K562 (cell line): ENCODE measurements around the gene ANKRD31. TPM values are rescaled to one million over a fixed set of nuclear protein-coding genes. Genes with fewer than 3 reads are reported as not detected.

Experiments used
- KLF1 ChIP-seq: fragments of 450-650 bp; IDR thresholded peaks from 2 replicates; pipeline ENCODE4 v1.6.1; 2016; ENCODE audit warnings: missing genetic modification characterization, missing compliant biosample characterization
- RBBP5 ChIP-seq: fragments of 200-600 bp; sonication (generic); IDR thresholded peaks from 2 replicates; pipeline ENCODE4 v1.6.1; 2012; ENCODE audit warnings: borderline replicate concordance, mild to moderate bottlenecking, low read length, control low read depth, inconsistent platforms; ENCODE audit not compliant: insufficient read depth, poor library complexity, severe bottlenecking
- SP1 ChIP-seq: sonication (generic); formaldehyde crosslinking; IDR thresholded peaks from 2 replicates; pipeline ENCODE4 v1.8.1; 2022; ENCODE audit warnings: mild to moderate bottlenecking, missing genetic modification reagents
- ZBTB40 ChIP-seq, 2 experiments: fragments of 450-650 bp in 1 of 2; sonication (generic) in 1 of 2; formaldehyde crosslinking in 1 of 2; IDR thresholded peaks; 2 replicates each; pipeline versions ENCODE4 v1.7.1 to v1.9.0; 2016 to 2022; ENCODE audit warnings: inconsistent platforms in 1 of 2, mild to moderate bottlenecking in 1 of 2, missing genetic modification reagents in 1 of 2
- polyA plus RNA-seq, 8 experiments: library from polyadenylated mRNA; depleted of rRNA in 4 of 8; stranded (reverse) in 5 of 8; unstranded in 3 of 8; fragments of >200 nt; fragmentation: Nextera tagmentation in 2 of 8; fragmentation: Illumina TruSeq in 1 of 8; extraction: Ambion mirVana in 2 of 8; extraction: Trizol in 1 of 8; gene quantifications; 2 replicates each; pipeline versions ENCODE4 v1.2.1 to v1.2.3, GENCODE V29; 2011 to 2014; ENCODE audit warnings: inconsistent platforms in 1 of 8, missing spikeins in 1 of 8
- total RNA-seq, 7 experiments: library from RNA; depleted of rRNA in 6 of 7; stranded (reverse); fragments of >200 nt in 6 of 7; fragmentation: Illumina TruSeq in 2 of 7; extraction: Trizol in 2 of 7; gene quantifications; 2 replicates each; pipeline versions ENCODE4 v1.2.1 to v1.2.3, GENCODE V29; 2011 to 2021; ENCODE audit warnings: low replicate concordance in 1 of 7
- TF ChIP-seq, protein P1 (sequence below): fragments of 250-450 bp; sonication (Bioruptor Pico); IDR thresholded peaks from 2 replicates; pipeline ENCODE4 v1.4.0; 2020

The ANKRD31 gene
- total and polyA plus RNA-seq, 9 of the 15 experiments (the other 6 are each of a cell fraction or from before 2014, with no cell fraction given): under 0.01 to 0.11 (median 0.05) TPM; not detected in 1

GRCh38 chr5:75236322-75237316 is at the start of gene ANKRD31 (continued):
- peak; percentile 31; the same call in 1 of the 2 replicates for TF ChIP-seq ZBTB40 (IDR thresholded peaks at IDR 0.05)
- no peak for TF ChIP-seq ZBTB40 (CRISPR knock-in tag; IDR thresholded peaks at IDR 0.05)
- peak; percentile 66; the same call in 1 of the 2 replicates for TF ChIP-seq KLF1 (tag)
- TF ChIP-seq RBBP5: peak; percentile 62
- TF ChIP-seq, protein P1, sequence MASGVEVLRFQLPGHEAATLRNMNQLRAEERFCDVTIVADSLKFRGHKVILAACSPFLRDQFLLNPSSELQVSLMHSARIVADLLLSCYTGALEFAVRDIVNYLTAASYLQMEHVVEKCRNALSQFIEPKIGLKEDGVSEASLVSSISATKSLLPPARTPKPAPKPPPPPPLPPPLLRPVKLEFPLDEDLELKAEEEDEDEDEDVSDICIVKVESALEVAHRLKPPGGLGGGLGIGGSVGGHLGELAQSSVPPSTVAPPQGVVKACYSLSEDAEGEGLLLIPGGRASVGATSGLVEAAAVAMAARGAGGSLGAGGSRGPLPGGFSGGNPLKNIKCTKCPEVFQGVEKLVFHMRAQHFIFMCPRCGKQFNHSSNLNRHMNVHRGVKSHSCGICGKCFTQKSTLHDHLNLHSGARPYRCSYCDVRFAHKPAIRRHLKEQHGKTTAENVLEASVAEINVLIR (CRISPR knock-in tag): no peak
- TF ChIP-seq SP1 (CRISPR knock-in tag): peak; percentile 54; the same call in 1 of the 2 replicates
